GM12801 (cell line): ENCODE measurements around the gene SHANK3.

Experiments
- CTCF ChIP-seq: IDR thresholded peaks from one replicate; pipeline ENCODE4 v1.5.1; 2011; ENCODE audit warnings: control low read depth; ENCODE audit not compliant: insufficient read length; ENCODE audit errors: extremely low read depth

The SHANK3 gene

GRCh38 chr22:50701428-50702154 is 29.0 kb downstream of the SHANK3 start:
- no peak for TF ChIP-seq CTCF

- TF ChIP-seq CTCF: no peak
These were observed 29.6 kb downstream of the SHANK3 start for GRCh38 chr22:50702261-50702671.

- TF ChIP-seq CTCF: no peak
These were observed 30.4 kb downstream of the SHANK3 start for GRCh38 chr22:50702821-50703725.

GRCh38 chr22:50703726-50704509 is 31.3 kb downstream of the SHANK3 start:
- no peak for TF ChIP-seq CTCF

GRCh38 chr22:50704510-50705218 is 32.0 kb downstream of the SHANK3 start:
- TF ChIP-seq CTCF: no peak

GRCh38 chr22:50705219-50705691 is 32.6 kb downstream of the SHANK3 start:
- no peak for TF ChIP-seq CTCF
